H9 (cell line): ENCODE results near the gene ROBO1. TPM values are rescaled to one million over a fixed set of nuclear protein-coding genes. Genes with fewer than 3 reads are reported as not detected.

Experiments
- DNase-seq: peaks from one replicate; pipeline ENCODE4 v3.0.0-alpha.2; 2017
- H2AFZ ChIP-seq: one replicate; pipeline ENCODE4 v1.6.1; 2013; ENCODE audit warnings: mild to moderate bottlenecking, low read length, control low read depth, moderate library complexity
- H2AK5ac ChIP-seq: 2 replicates; pipeline ENCODE4 v1.6.1; 2013; ENCODE audit warnings: low read length, control low read depth, mixed read lengths; ENCODE audit not compliant: insufficient read length
- H2BK120ac ChIP-seq: one replicate; pipeline ENCODE4 v1.6.1; 2013; ENCODE audit warnings: low read depth, mild to moderate bottlenecking, low read length, control low read depth, inconsistent platforms; ENCODE audit not compliant: poor library complexity, severe bottlenecking
- H2BK12ac ChIP-seq: 2 replicates; pipeline ENCODE4 v1.6.1; 2013; ENCODE audit warnings: low read length, control low read depth, mixed read lengths, low read depth; ENCODE audit not compliant: insufficient read length
- H2BK15ac ChIP-seq: 2 replicates; pipeline ENCODE4 v1.6.1; 2013; ENCODE audit warnings: low read depth, low read length, control low read depth
- H2BK20ac ChIP-seq: one replicate; pipeline ENCODE4 v1.6.1; 2013; ENCODE audit warnings: low read depth, mild to moderate bottlenecking, low read length, control low read depth, inconsistent platforms; ENCODE audit not compliant: poor library complexity, severe bottlenecking
- H2BK5ac ChIP-seq: 2 replicates; pipeline ENCODE4 v1.6.1; 2013; ENCODE audit warnings: low read length, control low read depth, mixed read lengths; ENCODE audit not compliant: insufficient read length
- H3K14ac ChIP-seq: 2 replicates; pipeline ENCODE4 v1.6.1; 2013; ENCODE audit warnings: low read length, control low read depth; ENCODE audit not compliant: insufficient read depth
- H3K18ac ChIP-seq: 2 replicates; pipeline ENCODE4 v1.6.1; 2013; ENCODE audit warnings: low read depth, mild to moderate bottlenecking, mixed read lengths, low read length, control low read depth; ENCODE audit not compliant: insufficient read length
- H3K23ac ChIP-seq: 2 replicates; pipeline ENCODE4 v1.6.1; 2013; ENCODE audit warnings: low read length, control low read depth, mixed read lengths, low read depth; ENCODE audit not compliant: insufficient read length
- H3K23me2 ChIP-seq: 2 replicates; pipeline ENCODE4 v1.6.1; 2013; ENCODE audit warnings: low read depth, mild to moderate bottlenecking, mixed read lengths, low read length, control low read depth; ENCODE audit not compliant: insufficient read length, poor library complexity, severe bottlenecking
- H3K27ac ChIP-seq: 2 replicates; pipeline ENCODE4 v1.5.1; 2013; ENCODE audit warnings: low read length, control low read depth, mixed read lengths, low read depth; ENCODE audit not compliant: insufficient read length
- H3K27me3 ChIP-seq: 2 replicates; pipeline ENCODE4 v1.6.1; 2013; ENCODE audit warnings: low read length, control low read depth, inconsistent platforms; ENCODE audit not compliant: insufficient read depth
- H3K4ac ChIP-seq: 2 replicates; pipeline ENCODE4 v1.6.1; 2013; ENCODE audit warnings: low read depth, mild to moderate bottlenecking, control low read depth, inconsistent platforms, low read length, moderate library complexity
- H3K4me1 ChIP-seq: 2 replicates; pipeline ENCODE4 v1.6.1; 2013; ENCODE audit warnings: low read length, control low read depth, inconsistent platforms; ENCODE audit not compliant: insufficient read depth
- H3K4me2 ChIP-seq: 2 replicates; pipeline ENCODE4 v1.6.1; 2013; ENCODE audit warnings: low read length, control low read depth, mixed read lengths; ENCODE audit not compliant: insufficient read length, insufficient read depth
- H3K56ac ChIP-seq: 2 replicates; pipeline ENCODE4 v1.6.1; 2013; ENCODE audit warnings: low read depth, mild to moderate bottlenecking, mixed read lengths, low read length, control low read depth; ENCODE audit not compliant: insufficient read length
- H3K79me1 ChIP-seq: 2 replicates; pipeline ENCODE4 v1.6.1; 2013; ENCODE audit warnings: low read depth, mild to moderate bottlenecking, moderate library complexity, low read length, control low read depth, inconsistent platforms; ENCODE audit not compliant: insufficient read depth, poor library complexity, severe bottlenecking
- H3K79me2 ChIP-seq: 2 replicates; pipeline ENCODE4 v1.6.1; 2013; ENCODE audit warnings: low read length, control low read depth, inconsistent platforms; ENCODE audit not compliant: insufficient read depth
- H3K9ac ChIP-seq: 2 replicates; pipeline ENCODE4 v1.6.1; 2013; ENCODE audit warnings: low read length, control low read depth, mixed read lengths; ENCODE audit not compliant: insufficient read length; ENCODE audit errors: extremely low read depth
- H3K9me3 ChIP-seq: one replicate; pipeline ENCODE4 v1.6.1; 2013; ENCODE audit warnings: low read depth, low read length, inconsistent platforms; ENCODE audit not compliant: control insufficient read depth
- H3T11ph ChIP-seq: one replicate; pipeline ENCODE4 v1.6.1; 2013; ENCODE audit warnings: mild to moderate bottlenecking, low read length, control low read depth, inconsistent platforms
- H4K20me1 ChIP-seq: one replicate; pipeline ENCODE4 v1.6.1; 2013; ENCODE audit not compliant: control insufficient read depth, insufficient read length, insufficient read depth
- H4K5ac ChIP-seq: 2 replicates; pipeline ENCODE4 v1.6.1; 2013; ENCODE audit warnings: low read depth, mild to moderate bottlenecking, mixed read lengths, low read length, control low read depth; ENCODE audit not compliant: insufficient read length
- H4K8ac ChIP-seq: replicated peaks from 2 replicates; pipeline ENCODE4 v1.6.1; 2013; ENCODE audit warnings: low read length, control low read depth, mixed read lengths, low read depth; ENCODE audit not compliant: insufficient read length
- H4K91ac ChIP-seq: 2 replicates; pipeline ENCODE4 v1.6.1; 2013; ENCODE audit warnings: low read depth, mild to moderate bottlenecking, moderate library complexity, mixed read lengths, low read length, control low read depth; ENCODE audit not compliant: insufficient read length
- H3K27ac Mint-ChIP-seq, 3 experiments: 2 replicates in 2 of 3; 3 replicates in 1 of 3; pipeline ENCODE4 v1.8.0; 2020 to 2021; ENCODE audit warnings: mixed read lengths in 3 of 3, mild to moderate bottlenecking in 1 of 3, moderate library complexity in 1 of 3
- H3K27me3 Mint-ChIP-seq: 2 replicates; pipeline ENCODE4 v1.8.0; 2021; ENCODE audit warnings: low read depth, mild to moderate bottlenecking, moderate library complexity, mixed read lengths
- H3K36me3 Mint-ChIP-seq, 3 experiments: 2 replicates in 2 of 3; 3 replicates in 1 of 3; pipeline ENCODE4 v1.8.0; 2020 to 2021; ENCODE audit warnings: low read depth in 3 of 3, mixed read lengths in 3 of 3; ENCODE audit not compliant: insufficient read depth in 1 of 3
- H3K4me1 Mint-ChIP-seq, 2 experiments: 2 replicates each; pipeline ENCODE4 v1.8.0; 2020; ENCODE audit warnings: mixed read lengths in 2 of 2
- H3K4me3 Mint-ChIP-seq, 2 experiments: 2 replicates in 1 of 2; 3 replicates in 1 of 2; pipeline ENCODE4 v1.8.0; 2020 to 2021; ENCODE audit warnings: mild to moderate bottlenecking in 2 of 2, mixed read lengths in 2 of 2, moderate library complexity in 1 of 2
- H3K9me3 Mint-ChIP-seq, 2 experiments: 2 replicates in 1 of 2; 3 replicates in 1 of 2; pipeline ENCODE4 v1.8.0; 2020; ENCODE audit warnings: mild to moderate bottlenecking in 2 of 2, mixed read lengths in 2 of 2, moderate library complexity in 1 of 2
- CTCF ChIP-seq: fragments of 200-600 bp; sonication (generic); conservative IDR thresholded peaks from 3 replicates; pipeline ENCODE4 v1.8.0; 2021; ENCODE audit warnings: antibody characterized with exemption, mild to moderate bottlenecking
- whole genome bisulfite sequencing: extraction: QIAGEN DNeasy Blood & Tissue Kit; methylation state at CpG from one replicate; pipeline ENCODE4 v1.1.7; 2013; ENCODE audit warnings: missing lambda C conversion rate, low lambda C conversion rate, mixed read lengths; ENCODE audit not compliant: insufficient read length; ENCODE audit errors: extremely low coverage; 5-methylcytosine and 5-hydroxymethylcytosine counted together
- total RNA-seq: library from RNA; stranded (reverse); gene quantifications from 2 replicates; pipeline ENCODE4 v1.2.1, GENCODE V29; 2021

Gene ROBO1
- total RNA-seq, 1 experiment from 2014 or later, result 62.7 TPM

- Histone ChIP-seq H3K27ac (no peak overlapping the region), H3K23me2 (no peaks in the 10 kb centered on the region), H3K23ac (no peak overlapping the region), H3K4me1 (no peaks in the 10 kb centered on the region), H3T11ph (no peak overlapping the region), H3K9ac (no peak overlapping the region), H2BK5ac (no peak overlapping the region), H4K8ac (no peak overlapping the region), H4K91ac (no peak overlapping the region), H3K9me3 (no peaks in the 10 kb centered on the region), H3K56ac (no peak overlapping the region), H3K4me2 (no peak overlapping the region), H3K18ac (no peak overlapping the region), H4K20me1 (no peaks in the 10 kb centered on the region), H3K79me2 (no peaks in the 10 kb centered on the region), H4K5ac (no peak overlapping the region), H3K4ac (no peak overlapping the region), H2BK20ac (no peak overlapping the region), H2AFZ (no peak overlapping the region), H3K79me1 (no peaks in the 10 kb centered on the region), H2BK120ac (no peak overlapping the region), H3K27me3 (no peaks in the 10 kb centered on the region), H3K14ac (no peak overlapping the region), H2BK12ac (no peak overlapping the region), H2BK15ac (no peak overlapping the region), H2AK5ac (no peak overlapping the region)
- H3K4me3 Mint-ChIP-seq, result no peak overlapping the region
- H3K9me3 Mint-ChIP-seq, result no peaks in the 10 kb centered on the region
- no CpG with 5 or more reads among the region's 3 CpGs for WGBS
- H3K36me3 Mint-ChIP-seq, result no peaks in the 10 kb centered on the region
- peaks cover 2% of the 10 kb centered on the region in 2 experiments; a peak in 2 of 4 replicates for H3K4me1 Mint-ChIP-seq
- H3K27me3 Mint-ChIP-seq, result no peaks in the 10 kb centered on the region
- no peak for DNase-seq
- H3K27ac Mint-ChIP-seq, result no peak overlapping the region
- no peak for TF ChIP-seq CTCF
Measured at GRCh38 chr3:78839693-78840092, 928.1 kb downstream of the ROBO1 start.
